NCI-H1092 (cell line): ENCODE data around the gene MKS1.

Source experiments
- DNase-seq: peaks from one replicate; lab custom pipeline; 2025; lab: John Stamatoyannopoulos, UW

The MKS1 gene

DNA sequence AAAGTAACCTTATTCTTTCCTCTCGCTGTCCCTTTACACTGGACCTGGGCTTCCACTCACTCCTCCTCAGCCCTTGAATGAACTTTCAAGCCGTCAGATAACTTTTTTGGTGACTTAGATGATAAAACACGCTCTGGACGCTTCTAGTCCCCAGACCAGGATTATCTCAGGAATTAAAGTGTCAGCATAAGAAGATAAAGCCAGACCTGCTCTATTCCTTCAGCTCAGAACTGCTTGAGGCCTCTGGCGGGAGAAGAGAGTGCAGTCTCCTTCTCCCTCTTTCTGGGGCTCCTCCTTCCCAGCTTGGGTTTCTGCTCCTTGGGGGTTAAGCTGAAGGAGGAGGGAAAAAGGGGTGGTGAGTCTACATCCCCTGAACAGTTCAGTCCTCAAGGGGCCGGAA is 25.9 kb upstream of the MKS1 start:
- DNase-seq, result no peak

DNA sequence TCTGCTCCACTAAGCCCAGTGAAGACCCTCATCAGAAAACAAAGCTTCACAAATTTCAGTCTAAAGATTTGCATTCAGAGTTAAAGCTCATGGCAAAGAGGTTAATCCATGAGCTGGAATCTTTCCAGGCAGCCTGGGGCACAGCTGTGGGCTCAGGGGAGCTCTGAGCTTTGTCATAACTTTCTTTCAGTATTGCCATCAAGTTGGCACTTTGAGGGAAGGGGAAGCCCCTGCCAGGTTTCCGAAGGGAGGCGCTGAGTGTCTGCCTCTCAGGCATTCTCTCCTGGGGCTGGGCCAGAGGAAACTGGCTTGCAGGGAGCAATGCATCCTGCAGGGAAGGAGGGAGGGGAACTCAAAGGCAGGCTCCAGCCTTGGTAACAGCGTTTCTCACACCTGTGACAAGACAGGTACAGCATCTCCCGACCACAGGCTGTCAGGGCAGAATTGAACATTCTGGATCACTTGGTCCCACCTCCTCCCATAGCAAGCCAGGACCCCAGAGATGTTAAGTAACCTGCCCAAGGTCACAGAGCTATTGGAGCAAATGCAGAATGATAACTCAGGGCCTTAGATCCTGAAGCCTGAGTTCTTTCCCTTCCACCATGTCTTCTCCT is 23.2 kb upstream of the MKS1 start:
- DNase-seq, result no peak

DNA sequence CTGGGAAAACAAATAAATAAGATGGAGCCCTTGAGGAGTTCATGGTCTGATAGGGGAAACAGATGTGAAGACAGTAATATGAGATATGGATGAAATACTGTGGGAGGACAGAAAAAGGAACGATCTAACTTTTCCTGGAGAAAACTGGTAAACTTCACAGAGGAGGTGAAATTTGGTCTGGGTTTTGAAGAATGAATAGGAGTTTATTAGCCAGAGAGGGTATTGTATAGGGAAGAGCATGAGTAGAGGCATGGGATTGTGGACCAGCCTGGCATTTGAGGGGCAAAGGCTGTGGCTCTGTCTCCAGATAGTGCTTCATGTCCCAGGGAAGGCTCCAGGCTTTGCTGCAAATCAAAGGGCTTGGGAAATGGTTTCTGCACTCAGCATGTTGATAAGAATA is 20.9 kb upstream of the MKS1 start:
- no peak for DNase-seq

DNA sequence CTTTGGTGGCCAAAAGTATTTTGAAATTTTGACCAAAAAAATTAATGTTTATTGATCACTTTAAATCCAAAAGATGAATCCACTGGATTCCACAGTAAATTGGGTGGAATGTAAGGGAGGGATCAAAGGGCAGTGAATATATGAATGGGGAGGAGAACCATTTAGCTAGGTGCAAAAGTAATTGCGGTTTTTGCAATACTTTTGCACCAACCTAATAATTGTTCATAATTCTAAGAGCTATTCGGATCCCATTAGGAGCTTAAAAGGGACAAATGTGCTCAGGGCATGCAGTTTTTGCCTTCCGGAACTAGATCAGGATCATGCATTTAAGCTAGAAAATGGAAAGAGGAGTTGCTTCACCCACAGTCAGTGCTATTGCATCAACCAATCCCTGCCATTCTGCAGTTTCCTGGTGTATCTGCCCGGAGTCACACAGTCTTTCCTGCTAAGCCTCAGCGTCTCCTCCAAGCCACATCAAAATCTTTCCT is 19.1 kb upstream of the MKS1 start, which contains the start of gene LPO:
Gene LPO (plus strand): TSS at position 438 of the 488 bp plus-strand sequence. CDS start 4,396 bp downstream, outside the sequence.
- no peak for DNase-seq

DNA sequence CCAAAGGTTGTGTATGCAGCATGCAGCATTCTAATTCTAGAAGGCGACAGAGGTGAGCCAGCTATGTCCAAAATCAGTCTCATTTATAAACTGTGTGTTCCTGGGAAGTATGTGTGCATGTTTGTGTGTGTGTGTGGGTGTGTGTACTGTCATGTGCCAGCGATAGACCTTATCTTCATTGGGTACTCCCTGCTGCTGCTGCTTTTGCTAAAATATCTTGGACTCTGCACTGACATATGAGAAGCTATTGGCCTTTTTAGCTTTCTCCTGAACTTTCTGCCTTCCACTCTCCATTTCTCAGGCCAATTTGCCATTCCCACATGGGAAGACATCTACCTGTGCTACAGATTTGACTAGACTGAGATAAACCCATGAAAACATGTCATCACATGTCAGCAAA is 17.3 kb upstream of the MKS1 start:
- DNase-seq, result no peak

DNA sequence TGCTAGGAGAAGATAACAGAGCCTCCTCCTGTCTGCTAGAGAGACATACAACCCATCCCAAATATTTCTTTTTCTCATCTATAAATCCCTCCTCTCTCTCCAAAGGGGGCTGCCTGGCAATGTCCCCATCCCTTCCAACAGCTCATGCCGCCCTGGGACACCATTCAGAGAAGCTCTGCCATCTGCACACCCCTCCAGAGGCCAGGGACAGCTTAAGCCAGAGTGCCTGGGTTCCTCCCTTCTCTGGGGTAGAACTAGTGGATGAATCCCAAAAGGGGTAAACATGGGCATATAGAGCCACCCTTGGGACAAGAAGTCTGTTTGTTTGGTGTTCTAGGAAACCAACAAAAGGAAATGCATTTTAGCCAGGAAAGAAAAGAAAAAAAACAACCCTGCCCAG is 16.8 kb upstream of the MKS1 start:
- DNase-seq, result no peak

DNA sequence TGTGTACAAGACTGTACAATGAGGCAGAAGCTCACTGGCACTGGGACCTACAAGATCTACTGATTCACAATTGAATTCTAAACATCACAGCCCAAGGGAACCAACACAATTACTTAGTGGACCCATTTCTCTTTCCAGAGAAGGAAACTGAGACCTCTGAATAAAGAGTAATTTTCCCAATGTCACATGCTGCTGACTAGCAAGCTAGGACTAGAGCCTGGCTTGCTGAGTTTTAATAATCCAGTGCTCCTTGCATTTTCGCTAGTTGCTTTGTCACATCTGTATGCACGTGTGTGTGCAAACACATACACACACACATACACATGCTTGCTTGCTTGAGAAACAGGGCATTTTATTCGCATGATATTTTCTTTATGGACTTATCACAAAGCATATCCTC is 15.5 kb upstream of the MKS1 start:
- DNase-seq, result no peak

DNA sequence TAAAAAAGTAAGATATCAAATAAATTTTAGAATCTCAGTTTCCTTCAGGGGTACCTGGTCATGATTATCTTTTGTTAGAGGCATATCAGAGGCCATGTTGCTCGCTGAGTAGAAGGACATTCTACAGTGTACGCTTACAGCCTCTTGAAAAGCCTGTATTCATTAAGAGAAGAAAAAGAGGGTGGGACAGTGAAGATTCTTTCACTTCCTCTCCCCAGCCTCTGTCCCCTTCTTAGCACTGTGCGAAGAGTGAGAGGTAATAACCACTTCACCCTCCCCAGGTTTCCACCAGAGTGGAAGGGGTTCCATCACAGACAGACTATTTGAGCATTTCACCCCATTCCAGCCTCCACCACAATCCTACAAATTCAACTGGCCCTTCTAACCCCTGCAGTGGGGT is 14.5 kb upstream of the MKS1 start:
- DNase-seq, result no peak

DNA sequence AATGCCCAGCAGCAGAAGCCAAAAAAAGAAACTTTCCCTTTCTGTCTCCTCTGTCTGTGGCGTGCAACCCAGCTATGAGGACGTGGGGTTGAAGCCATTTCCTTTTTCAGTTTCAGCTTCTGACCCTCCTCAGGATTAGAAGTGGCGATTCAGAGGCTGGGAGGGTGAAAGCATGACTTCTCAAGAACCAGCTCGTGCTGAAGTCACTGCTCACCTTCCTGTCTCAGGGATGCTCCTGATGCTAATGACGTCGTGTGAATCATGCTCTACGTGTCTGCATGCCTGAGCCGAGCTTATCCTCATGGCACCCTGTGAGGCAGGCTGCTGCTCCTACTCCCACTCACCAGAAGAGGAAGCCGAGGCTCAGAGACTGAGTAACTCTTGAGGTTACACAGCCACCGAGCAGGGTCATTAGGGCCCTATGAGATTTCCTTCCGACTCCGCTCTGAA is 13.7 kb upstream of the MKS1 start:
- no peak for DNase-seq

DNA sequence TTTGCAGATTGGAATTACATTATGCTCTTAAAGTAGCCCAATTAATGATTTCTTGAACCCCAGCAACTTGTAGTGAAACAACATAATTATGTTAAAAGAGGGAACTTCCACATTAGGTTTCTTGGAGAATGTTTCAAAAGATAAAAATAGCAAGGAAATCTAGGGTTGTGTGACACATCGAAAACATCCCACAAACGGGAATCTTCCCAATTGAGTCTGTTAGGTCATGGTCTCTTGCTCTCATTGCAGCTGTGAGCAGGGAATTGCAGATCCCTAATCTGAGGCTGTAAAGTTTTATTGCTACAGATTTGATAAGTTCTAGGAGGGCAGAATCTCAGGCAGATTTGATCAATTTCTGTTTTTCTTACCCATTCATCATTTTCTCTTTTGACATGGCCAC is 12.6 kb upstream of the MKS1 start:
- DNase-seq, result no peak

DNA sequence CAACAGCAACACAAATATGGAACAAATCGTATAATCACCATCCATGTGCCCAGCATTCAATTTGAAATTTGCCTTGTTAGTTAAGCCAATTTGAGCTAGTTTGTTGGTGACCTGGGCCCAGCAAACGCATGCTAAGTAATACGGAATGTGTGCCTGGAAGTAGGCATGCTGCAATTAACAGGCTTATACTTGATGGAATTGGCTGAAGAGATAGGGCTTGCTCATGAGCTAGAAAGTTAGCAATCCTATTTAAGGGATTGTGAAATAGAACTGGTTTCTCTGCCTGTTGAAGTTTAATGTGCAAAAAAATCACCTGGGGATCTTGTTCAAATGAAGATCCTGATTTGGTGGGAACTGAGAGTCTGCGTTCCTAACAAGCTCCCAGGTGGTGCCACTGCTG is 10.8 kb upstream of the MKS1 start:
- no peak for DNase-seq

DNA sequence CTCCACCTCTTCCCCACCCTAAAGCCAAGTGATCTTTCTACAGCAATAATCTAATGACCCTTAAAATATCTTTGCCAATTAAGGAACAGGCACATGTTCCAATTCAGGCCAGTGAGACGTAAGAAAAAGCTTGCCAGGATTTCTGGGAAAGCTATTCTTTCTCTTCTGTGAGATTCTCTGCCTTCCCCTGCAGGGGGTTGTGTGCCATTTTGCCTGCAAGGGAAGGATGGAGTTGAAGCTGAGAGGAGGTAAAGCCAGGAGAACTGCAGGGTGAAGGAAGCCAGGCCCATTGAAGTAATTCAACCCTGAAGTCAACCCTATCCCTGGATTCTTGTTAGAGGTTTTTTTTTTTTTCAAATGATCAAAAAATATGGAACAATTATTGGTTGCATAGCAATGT is 10.3 kb upstream of the MKS1 start:
- no peak for DNase-seq

DNA sequence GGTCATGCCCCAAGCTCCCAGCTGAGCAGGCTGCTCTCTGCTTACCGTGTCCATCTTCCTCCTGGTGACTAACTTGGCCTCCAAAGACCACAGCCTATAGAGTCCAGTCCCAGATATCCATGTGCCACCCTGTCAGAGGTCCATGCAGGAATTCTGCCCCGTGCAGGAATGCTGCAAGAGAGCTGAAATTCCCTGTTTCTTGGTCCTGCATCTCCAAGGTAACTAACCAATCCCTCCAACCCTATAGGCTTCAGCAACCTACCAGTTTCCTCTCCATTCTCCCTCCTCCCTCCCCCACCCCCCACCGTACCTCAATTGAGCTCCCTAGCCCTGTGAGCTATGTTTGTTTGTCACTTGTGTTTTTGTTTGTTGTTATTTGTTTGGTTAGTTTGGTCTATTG is 9.6 kb upstream of the MKS1 start:
- DNase-seq, result no peak

DNA sequence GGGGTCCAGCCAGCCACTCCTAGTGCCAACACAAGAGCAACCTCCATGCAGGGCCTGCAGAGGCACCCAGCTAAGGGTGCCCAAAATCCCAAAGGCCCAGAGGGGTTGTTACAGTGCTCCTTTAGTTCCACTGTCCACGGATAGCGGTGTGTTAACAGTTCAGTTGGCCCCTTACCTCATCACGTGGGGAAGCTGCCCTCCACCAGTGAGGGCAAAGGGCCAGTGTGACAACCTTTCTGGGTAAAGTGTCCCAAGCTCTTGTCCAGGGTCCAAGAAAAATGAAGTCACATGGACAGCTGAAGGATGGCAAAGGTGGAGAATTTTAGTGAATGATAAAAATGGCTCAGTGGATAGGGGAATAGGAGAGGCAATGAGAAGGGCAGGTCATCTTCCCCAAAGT is 8.7 kb upstream of the MKS1 start:
- no peak for DNase-seq

DNA sequence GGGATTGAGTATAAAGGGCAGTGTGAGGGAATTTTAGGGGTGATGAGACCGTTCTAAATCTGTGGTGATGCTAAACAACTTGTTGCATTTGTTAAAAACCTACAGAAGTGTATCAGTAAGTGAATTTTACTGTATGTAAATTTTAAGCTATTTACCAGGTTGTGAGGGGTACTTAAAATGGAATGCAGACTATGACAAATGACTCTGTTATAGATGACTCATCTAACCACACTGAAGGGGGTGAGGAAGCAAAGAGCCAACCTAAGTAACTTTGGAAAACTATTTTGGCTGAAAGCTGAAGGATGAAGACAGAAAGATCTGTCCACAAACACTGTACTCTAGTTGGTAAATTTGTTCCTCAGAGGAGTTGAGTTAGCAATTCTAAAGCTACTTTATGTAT is 5.3 kb upstream of the MKS1 start:
- DNase-seq, result no peak

DNA sequence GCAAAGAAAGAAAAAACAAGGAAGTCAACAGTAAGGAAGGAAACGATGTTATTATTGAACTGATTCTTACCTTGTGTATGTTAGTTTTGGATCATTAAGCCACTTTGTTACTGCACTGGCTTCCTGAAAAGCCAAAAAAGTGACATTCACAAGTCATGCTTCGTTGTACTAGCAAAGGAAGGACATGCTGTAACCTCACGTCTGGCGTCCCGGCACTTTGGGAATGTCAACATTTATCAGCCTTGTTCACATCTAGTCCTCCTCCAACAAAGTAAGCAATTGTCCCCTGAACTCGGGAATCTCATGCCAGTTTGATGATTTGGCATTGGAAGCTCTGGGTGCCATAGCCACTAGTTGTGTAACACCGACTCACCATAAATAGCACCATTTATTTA is 731 bp upstream of the MKS1 start:
- DNase-seq, result no peak

DNA sequence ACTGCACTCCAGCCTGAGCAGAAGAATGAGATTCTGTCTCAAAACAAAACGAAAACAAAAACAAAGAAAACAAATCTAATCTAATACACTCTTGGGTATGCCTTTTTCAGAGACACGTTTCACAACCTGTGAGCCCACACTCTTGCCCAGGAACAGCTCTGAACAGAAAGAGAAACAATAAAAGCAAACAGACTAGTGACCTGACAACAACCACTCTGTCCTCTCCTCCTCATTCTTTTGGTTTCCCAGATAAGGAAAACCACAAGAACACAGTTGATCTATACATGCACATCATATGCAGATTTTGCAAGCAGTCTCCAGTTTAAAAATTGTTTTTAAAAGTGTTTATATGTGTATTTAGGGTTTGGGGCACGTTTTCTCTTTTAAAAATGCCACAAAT is 1.3 kb downstream of the MKS1 start:
- no peak for DNase-seq

DNA sequence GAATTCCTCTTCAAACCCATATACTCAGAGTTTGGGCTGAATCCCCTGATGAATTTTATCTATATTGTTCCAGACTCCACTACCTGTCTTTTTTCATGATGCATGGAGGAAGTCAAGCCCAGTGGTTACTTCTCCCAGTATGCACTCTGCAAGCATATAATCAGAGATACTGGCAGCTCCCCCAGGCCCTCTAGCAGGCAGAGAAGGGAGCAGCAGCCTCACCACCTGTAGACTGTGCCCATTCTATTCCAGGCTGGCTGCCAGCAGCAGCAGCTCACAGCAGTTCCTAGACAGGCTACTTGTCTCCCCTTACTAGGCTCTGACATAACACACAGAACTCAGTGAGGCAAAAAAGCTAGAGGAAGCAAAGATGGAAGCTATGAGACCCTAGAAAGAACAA is 3.4 kb downstream of the MKS1 start:
- no peak for DNase-seq

DNA sequence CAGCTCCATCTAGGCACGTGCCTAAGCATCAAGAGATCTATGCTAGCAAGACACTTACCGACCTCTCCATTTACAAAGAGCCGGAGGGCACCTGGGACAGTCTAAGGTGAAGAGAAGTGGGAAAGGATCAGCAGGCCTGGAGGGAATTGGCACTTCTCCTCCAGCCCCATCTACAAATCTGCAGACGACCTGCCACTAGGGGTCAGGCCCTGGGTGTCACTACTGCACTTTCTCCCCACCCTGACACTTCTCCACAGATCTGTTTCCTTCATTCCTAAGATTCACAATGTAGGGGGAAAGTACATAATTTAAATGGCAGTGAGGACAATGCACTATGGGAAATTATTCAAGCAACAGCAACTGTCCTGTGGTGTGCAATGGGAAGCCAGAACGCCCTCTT is 8.1 kb downstream of the MKS1 start:
- DNase-seq, result no peak

DNA sequence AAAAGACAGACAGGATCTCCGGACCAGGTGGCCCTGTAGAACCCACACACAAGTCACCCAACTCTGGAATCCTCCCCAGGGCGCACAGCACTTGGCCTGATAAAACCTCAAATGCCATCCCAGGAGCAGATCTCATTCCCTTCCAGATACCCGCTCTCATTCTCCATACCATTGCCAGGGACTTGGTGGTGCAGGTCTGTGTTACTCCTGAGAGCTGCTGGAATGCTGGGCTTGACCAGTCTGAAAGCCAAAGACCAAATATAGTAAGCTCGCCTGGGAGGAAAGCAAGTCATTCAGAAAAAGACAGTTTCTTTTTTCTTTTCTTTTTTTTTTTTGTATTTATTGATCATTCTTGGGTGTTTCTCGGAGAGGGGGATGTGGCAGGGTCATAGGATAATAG is 10.7 kb downstream of the MKS1 start:
- no peak for DNase-seq

DNA sequence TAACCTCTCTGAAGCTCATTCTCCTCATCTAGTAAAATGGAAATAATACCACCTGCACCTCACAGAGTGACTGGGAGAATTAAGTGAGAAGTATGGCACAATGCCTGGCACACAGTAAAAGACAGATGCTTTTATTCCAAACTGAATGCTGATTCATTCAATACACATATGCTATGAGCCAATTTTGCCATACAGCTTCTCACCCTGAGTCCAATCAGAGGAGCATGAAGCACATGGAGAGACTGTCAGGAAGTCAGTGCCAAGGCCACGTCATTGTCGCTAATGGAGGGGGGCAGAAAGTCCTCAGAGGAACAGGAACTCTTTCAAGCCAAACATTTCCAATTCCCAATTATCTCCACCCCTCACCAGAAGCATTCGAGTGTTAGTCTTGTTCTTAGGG is 11.6 kb downstream of the MKS1 start:
- no peak for DNase-seq

DNA sequence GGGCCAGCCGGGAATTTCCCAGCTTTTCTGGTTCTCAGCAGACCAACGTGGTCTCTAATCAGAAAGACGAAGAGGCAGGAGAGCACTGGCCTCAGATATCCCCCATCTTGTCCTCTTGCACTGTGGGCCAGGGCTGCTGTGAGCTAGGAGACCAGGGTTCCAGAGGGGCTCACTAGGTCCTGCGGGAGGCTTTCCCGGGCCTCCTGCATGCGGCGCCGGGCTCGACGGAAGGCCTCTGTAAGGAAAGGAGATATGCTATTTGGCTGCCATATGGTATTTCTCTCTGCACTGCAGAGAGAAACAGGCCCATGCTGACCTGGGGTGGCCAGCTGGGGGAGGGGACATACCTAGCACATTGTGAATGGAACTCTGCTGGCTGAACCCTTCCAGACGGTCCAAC is 13.1 kb downstream of the MKS1 start:
- DNase-seq, result no peak

DNA sequence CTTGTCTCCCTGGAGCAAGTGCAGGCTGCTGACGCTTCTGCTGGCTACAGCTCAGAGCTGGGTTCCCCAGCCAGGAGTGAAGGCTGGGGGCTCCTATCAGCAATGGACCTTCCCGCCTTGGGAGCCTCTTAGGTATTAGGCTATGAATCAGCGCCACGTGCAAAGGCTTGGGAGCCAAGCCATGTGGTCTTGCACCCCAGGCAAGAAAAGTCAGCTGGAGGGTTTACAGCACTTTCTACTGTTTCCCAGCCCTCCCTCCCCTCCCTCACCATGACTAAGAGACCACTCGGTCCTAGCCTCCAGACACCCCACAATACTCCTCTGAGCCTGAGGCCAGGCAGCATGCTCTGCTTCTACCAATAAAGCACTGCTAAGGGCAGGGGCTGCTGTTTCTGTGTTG is 14.3 kb downstream of the MKS1 start:
- no peak for DNase-seq

DNA sequence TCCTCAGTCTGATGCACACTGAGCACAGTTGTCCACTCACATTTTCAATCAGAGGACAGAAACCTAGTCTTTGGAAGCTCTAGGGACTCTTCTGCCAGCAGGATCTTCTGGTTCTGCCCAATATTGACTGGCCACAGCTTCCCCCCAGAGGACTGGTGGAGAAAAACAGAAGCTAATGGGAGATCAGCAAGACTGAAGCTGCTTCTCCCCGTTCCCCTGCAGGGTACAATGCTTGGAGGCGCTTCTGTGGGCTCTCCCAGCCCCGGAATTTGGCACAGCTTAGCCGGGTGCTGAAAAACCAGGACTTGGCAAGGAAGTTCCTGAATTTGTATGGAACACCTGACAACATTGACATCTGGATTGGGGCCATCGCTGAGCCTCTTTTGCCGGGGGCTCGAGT is 16.2 kb downstream of the MKS1 start:
- DNase-seq, result no peak
